PC-9 (cell line): Measurements from ENCODE around the gene APEH.

Experiments
- EZH2 ChIP-seq: fragments of 200-600 bp; sonication (generic); IDR thresholded peaks from 2 replicates; pipeline ENCODE4 v1.8.0; 2017; ENCODE audit warnings: antibody characterized with exemption, low read depth
- TF ChIP-seq, protein P1 (sequence below): fragments of 200-600 bp; sonication (generic); conservative IDR thresholded peaks from 2 replicates; pipeline ENCODE4 v1.6.1; 2017; ENCODE audit warnings: mixed run types, antibody characterized with exemption, mild to moderate bottlenecking, moderate library complexity

GRCh38 chr3:49626101-49626581 lies 48.0 kb upstream of the APEH start:
- TF ChIP-seq, protein P1, sequence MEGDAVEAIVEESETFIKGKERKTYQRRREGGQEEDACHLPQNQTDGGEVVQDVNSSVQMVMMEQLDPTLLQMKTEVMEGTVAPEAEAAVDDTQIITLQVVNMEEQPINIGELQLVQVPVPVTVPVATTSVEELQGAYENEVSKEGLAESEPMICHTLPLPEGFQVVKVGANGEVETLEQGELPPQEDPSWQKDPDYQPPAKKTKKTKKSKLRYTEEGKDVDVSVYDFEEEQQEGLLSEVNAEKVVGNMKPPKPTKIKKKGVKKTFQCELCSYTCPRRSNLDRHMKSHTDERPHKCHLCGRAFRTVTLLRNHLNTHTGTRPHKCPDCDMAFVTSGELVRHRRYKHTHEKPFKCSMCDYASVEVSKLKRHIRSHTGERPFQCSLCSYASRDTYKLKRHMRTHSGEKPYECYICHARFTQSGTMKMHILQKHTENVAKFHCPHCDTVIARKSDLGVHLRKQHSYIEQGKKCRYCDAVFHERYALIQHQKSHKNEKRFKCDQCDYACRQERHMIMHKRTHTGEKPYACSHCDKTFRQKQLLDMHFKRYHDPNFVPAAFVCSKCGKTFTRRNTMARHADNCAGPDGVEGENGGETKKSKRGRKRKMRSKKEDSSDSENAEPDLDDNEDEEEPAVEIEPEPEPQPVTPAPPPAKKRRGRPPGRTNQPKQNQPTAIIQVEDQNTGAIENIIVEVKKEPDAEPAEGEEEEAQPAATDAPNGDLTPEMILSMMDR = no peak
- no peak for TF ChIP-seq EZH2
